Effector memory CD8-positive, alpha-beta T cell (primary cell): ENCODE results near the gene CFAP97D1.

Source experiments
- ATAC-seq: fragments of 150-1000 bp; cut with Tn5 transposase; replicated peaks from 2 replicates; pipeline ENCODE4 v1.10.0; 2021; ENCODE audit warnings: mild to moderate bottlenecking, moderate library complexity
- DNase-seq, 3 experiments: peaks; one replicate each; pipeline ENCODE4 v3.0.0; 2021
- H3K27ac Mint-ChIP-seq, 2 donors: one replicate each; pipeline ENCODE4 v1.8.0; 2022; ENCODE audit warnings: mild to moderate bottlenecking in 2 of 2, mixed read lengths in 2 of 2, moderate library complexity in 2 of 2
- H3K27me3 Mint-ChIP-seq, 2 donors: one replicate each; pipeline ENCODE4 v1.8.0; 2022; ENCODE audit warnings: mixed read lengths in 2 of 2
- H3K36me3 Mint-ChIP-seq: one replicate; pipeline ENCODE4 v1.8.0; 2022; ENCODE audit warnings: mild to moderate bottlenecking, moderate library complexity, mixed read lengths; ENCODE audit not compliant: insufficient read depth
- H3K4me1 Mint-ChIP-seq, 2 donors: one replicate each; pipeline ENCODE4 v1.8.0; 2022; ENCODE audit warnings: low read depth in 2 of 2, mixed read lengths in 2 of 2
- H3K4me3 Mint-ChIP-seq, 2 donors: one replicate each; pipeline ENCODE4 v1.8.0; 2022; ENCODE audit warnings: mild to moderate bottlenecking in 2 of 2, mixed read lengths in 2 of 2, moderate library complexity in 2 of 2
- H3K9me3 Mint-ChIP-seq, 2 donors: one replicate each; pipeline ENCODE4 v1.8.0; 2022; ENCODE audit warnings: mixed read lengths in 2 of 2

Gene CFAP97D1

DNA sequence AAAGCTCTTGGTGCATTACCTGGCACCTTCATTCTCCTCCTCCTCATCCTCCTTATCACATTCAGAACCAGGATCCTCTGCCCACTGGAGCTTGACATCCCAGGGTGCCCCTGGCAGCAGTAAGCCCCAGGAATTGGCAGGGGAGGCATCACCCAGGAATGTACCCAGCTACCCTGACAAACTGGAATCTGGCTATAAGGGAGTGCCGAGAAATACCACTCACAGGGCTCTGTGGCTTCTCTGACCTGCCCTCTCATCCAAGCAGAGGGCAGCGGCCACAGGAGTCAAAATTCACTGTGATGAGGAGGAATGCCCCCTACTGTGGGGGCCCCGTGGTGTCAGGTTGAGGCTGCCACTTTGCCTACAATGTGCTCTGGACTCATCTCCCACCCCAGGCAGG, 33.2 kb downstream of the CFAP97D1 start:
- DNase-seq (no peak), ATAC-seq (no peak)
- H3K4me3 Mint-ChIP-seq = no peak overlapping the region
- H3K27me3 Mint-ChIP-seq = peaks cover 28 to 38% of the 10 kb centered on the region in 2 donors
- H3K4me1 Mint-ChIP-seq = no peaks in the 10 kb centered on the region
- no peaks in the 10 kb centered on the region for H3K9me3 Mint-ChIP-seq
- H3K27ac Mint-ChIP-seq = no peak overlapping the region
- H3K36me3 Mint-ChIP-seq = no peaks in the 10 kb centered on the region

DNA sequence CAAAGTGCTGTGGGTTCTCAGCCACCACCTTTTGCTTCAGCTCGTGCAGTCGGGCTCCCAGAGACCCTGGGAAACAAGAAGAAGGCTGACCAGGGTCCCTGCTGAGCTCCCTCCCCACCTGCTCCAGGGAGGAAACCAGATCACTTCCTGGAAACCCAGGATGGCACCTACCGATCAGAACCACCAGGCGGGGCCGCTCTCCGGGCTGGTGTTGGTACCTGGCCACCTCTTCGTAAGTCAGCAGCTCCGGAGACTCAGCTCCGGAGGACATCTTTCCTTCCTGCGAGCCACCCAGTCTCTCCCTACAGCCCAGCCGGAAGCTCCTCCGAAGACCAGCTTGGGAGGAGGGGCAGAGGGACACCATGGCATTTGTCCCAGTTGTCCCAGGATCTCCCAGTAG, 33.8 kb downstream of the CFAP97D1 start:
- DNase-seq = no peak
- no peak overlapping the region for H3K4me3 Mint-ChIP-seq
- no peaks in the 10 kb centered on the region for H3K4me1 Mint-ChIP-seq
- ATAC-seq = no peak
- no peak overlapping the region for H3K27ac Mint-ChIP-seq
- H3K27me3 Mint-ChIP-seq = peaks cover 25 to 38% of the 10 kb centered on the region in 2 donors
- no peaks in the 10 kb centered on the region for H3K36me3 Mint-ChIP-seq
- H3K9me3 Mint-ChIP-seq = no peaks in the 10 kb centered on the region

DNA sequence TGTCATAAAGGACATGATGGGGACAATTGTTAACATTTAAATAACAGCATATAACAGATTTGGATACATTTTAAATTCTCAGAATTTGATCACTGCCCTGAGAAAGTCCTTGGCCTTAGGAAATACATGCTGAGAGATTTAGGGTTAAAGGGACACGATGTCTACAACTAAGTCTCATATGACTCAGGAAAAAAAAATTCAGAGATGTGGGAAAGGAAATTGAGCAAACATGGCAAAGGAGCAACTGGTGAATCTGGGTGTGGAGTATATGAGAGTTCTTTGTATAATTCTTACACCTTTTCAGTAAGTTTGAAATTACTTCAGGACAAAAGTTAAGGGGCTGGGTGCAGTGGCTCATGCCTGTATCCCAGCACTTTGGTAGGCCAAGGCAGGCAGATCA, 34.5 kb downstream of the CFAP97D1 start:
- H3K27me3 Mint-ChIP-seq = peaks cover 25 to 38% of the 10 kb centered on the region in 2 donors
- H3K4me3 Mint-ChIP-seq = no peak overlapping the region
- H3K4me1 Mint-ChIP-seq = no peaks in the 10 kb centered on the region
- H3K27ac Mint-ChIP-seq = no peak overlapping the region
- DNase-seq (no peak), ATAC-seq (no peak)
- no peaks in the 10 kb centered on the region for H3K36me3 Mint-ChIP-seq
- no peaks in the 10 kb centered on the region for H3K9me3 Mint-ChIP-seq

DNA sequence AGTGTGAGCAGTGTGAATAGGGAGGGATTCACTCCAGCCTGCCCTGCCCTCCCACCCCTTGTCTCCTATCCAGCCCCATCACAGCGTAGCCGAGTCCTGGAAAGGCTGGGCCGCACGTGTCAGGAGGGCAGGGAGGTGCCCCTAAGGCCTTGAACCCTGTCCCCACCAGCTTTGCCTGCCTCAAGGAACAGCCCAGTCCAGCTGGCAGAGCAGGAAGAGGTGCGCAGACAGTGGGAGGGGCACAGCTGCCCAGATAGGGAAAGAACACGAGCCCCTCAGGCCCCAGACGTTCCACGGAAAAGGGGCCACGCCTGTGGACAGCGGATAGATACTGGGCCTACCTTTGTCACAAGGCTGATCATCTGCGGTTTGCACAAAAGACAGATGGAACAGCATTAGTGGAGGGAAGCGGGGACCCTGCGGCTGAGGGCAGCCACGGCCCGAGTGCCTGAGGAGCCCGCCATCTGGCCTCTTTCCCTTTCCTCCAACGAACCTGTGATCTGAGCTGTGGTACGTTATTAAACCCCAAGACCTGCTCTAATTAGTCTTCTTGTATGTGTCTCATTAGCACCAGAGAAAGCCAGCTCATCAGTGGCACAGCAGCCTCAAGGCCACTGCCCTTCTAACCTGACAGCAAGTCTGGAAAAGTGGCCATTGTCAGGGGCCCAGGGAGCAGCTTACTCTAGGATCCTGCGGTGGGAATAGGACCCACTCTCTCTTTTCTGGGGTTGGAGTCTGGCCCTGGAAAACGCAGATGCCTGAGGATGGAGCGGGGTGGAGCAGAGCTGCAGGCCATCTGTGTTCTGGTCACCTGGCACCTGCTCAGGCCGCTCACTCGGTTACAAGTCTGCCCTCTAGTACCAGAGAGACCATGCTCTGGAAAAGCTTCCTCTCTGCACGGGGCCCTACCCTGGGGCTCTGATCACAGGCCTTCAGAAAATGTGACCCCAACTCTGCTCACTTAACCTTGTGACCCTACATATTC, 36.4 kb downstream of the CFAP97D1 start:
- Mint-ChIP-seq H3K4me1 (no peaks in the 10 kb centered on the region), H3K4me3 (no peak overlapping the region), H3K9me3 (no peaks in the 10 kb centered on the region), H3K27ac (no peak overlapping the region), H3K27me3 (peaks cover 17 to 21% of the 10 kb centered on the region in 2 donors), H3K36me3 (no peaks in the 10 kb centered on the region)
- DNase-seq (no peak), ATAC-seq (no peak)

DNA sequence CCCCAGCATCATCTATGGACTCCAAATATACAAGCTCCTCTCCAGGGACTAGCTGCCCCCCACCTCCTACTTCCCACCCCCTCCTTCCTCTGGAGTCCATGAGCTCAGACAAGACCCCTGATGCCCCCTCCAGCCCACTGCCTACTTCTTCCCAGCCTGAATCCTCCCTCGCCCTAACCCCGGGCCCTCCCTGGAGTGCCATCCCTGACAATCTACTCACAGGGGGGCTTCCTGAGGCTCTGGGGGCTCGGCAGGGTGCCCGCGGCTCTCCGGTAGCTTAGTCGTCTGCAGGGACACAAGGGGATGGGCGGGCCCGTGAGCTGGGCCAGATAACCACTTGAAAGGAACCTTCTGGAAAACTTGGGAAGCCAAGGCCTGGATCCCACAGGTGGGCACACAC, 37.6 kb downstream of the CFAP97D1 start:
- DNase-seq = no peak
- Mint-ChIP-seq H3K27me3 (peaks cover 6 to 9% of the 10 kb centered on the region in 2 donors), H3K9me3 (no peaks in the 10 kb centered on the region), H3K36me3 (no peaks in the 10 kb centered on the region), H3K4me1 (no peaks in the 10 kb centered on the region), H3K27ac (no peak overlapping the region), H3K4me3 (no peak overlapping the region)
- no peak for ATAC-seq

DNA sequence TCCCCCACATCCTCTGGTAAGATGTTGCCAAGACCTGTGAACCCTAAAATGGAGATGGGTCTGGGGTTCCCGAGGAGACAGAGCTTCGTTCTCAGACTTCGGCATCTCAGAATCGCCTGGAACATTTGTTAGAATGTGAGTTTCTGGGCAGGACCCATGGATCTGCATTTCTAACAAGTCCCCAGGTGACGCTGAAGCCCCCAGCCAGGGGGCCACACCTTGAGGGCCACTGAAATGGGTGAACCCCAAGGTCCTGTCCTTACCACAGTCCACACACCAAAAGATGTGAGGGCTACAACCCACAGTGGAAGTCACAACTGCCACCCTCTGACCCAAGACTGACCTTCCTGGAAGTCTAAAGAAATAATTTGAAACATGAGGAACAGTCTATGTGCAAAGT, 38.7 kb downstream of the CFAP97D1 start:
- Mint-ChIP-seq H3K9me3 (no peaks in the 10 kb centered on the region), H3K4me1 (no peaks in the 10 kb centered on the region), H3K27me3 (no peaks in the 10 kb centered on the region), H3K4me3 (no peak overlapping the region), H3K36me3 (no peaks in the 10 kb centered on the region), H3K27ac (no peak overlapping the region)
- DNase-seq = no peak
- ATAC-seq = no peak

DNA sequence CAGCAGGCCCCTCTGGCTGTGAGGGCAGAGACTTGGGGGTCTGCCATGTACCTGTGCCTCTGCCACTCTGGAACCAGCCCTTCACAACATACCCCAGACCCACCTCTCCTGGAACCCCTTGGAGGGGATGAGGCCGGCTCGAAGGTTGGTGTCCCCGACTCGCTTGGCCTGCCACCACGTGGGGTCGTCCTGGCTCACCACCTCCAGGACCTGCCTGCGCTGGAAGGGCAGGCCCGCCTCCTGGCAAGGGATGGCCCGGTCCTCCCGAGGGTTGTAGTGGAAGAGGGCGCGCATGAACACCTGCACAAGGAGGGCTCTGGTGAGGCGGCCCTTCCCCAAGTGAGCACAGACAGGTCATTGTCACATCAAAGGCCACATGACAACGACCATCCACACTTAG, 40.5 kb downstream of the CFAP97D1 start:
- ATAC-seq = no peak
- no peak for DNase-seq
- Mint-ChIP-seq H3K4me3 (no peak overlapping the region), H3K36me3 (no peaks in the 10 kb centered on the region), H3K4me1 (no peaks in the 10 kb centered on the region), H3K27me3 (no peaks in the 10 kb centered on the region), H3K27ac (no peak overlapping the region), H3K9me3 (no peaks in the 10 kb centered on the region)

DNA sequence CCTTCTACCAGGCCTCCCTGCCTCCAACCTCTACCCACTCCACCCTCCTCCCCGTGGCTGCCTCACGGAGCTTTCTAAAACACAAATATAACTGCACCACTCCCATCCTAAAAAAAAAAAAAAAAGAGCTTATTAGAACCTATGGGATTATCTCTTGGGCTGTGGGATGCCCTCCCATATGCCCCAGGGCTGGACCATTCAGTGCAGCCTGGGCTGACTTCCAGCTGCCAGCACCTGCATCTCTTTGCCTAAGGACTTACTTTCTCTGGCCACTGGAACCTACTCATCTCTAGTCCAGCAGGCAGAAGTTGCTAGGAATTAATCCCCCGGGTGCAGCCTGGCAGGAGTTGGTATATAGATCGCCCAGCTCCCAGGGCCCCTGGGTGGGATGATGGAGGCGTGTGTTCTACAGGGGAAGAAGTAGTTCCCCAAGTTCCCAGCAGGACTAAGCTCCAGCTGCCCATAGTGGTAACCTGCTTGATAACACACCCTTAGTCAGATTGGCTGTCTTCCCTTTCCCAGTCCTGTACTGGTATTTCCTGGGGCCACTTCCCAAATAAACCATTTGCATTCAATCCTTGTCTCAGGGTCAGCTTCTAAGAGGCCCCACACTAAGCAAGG, 42.4 kb downstream of the CFAP97D1 start:
- DNase-seq (no peak), ATAC-seq (no peak)
- no peaks in the 10 kb centered on the region for H3K9me3 Mint-ChIP-seq
- no peaks in the 10 kb centered on the region for H3K36me3 Mint-ChIP-seq
- H3K27me3 Mint-ChIP-seq = no peaks in the 10 kb centered on the region
- no peak overlapping the region for H3K4me3 Mint-ChIP-seq
- H3K27ac Mint-ChIP-seq = no peak overlapping the region
- H3K4me1 Mint-ChIP-seq = no peaks in the 10 kb centered on the region

DNA sequence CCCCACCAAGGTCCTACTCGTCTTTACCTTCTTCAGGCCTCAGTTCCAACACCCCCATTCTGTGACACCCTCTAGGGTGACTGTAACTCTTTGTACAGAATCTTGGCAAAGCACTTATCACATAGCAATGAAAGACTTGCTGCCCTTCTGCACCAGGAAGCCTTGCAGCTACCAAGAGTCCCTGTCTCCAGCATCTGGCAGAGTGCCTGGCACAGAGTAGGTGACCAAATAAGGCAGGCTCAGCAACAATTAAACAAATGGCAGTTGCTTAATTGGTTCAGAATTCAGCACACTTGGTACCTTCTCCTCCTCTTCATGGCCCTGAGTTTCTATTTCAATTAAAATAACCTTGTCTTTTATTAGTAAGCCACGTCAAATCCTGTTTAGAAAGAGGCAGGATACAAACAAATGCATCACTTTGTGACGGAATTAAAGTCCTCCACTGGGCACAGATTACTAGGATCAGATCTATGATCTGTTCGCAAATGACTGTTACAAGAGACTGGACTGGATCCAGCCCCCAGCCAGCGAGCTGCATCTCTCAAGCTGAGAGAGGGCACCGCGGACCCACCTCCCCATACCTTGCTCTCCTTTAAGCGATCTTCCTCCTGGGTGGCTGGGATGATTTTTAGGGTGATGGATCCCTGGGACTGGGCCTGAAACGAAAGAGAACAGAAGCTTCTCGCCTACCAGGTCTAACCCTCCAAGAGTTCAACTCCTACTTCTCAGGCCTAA, 43.3 kb downstream of the CFAP97D1 start:
- Mint-ChIP-seq H3K27ac (no peak overlapping the region), H3K27me3 (no peaks in the 10 kb centered on the region), H3K36me3 (no peaks in the 10 kb centered on the region), H3K4me1 (no peaks in the 10 kb centered on the region), H3K4me3 (no peak overlapping the region), H3K9me3 (no peaks in the 10 kb centered on the region)
- no peak for DNase-seq
- ATAC-seq = no peak

DNA sequence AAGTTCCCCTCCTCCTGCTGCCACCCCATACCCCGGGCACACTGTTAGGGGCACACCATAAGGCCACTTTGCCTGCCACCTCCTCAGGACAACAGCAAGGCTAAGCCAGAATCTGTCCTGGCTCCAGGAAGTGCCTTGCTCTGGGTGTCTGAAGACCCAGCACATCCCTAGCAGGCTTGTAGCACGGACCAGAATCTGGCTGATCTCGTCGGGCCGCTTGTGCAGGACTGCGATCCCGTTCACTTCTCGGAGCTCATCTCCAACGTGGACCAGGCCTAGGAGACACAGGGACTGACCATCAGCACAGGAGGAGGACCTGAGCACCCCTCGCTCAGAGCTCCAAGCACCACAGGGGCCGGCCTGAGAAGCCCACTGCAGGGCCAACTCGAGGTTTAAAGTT, 45.3 kb downstream of the CFAP97D1 start:
- H3K4me1 Mint-ChIP-seq = no peaks in the 10 kb centered on the region
- no peaks in the 10 kb centered on the region for H3K9me3 Mint-ChIP-seq
- H3K27me3 Mint-ChIP-seq = peaks cover 0 to 2% of the 10 kb centered on the region in 2 donors
- no peak overlapping the region for H3K4me3 Mint-ChIP-seq
- DNase-seq (no peak), ATAC-seq (no peak)
- no peaks in the 10 kb centered on the region for H3K36me3 Mint-ChIP-seq
- no peak overlapping the region for H3K27ac Mint-ChIP-seq

DNA sequence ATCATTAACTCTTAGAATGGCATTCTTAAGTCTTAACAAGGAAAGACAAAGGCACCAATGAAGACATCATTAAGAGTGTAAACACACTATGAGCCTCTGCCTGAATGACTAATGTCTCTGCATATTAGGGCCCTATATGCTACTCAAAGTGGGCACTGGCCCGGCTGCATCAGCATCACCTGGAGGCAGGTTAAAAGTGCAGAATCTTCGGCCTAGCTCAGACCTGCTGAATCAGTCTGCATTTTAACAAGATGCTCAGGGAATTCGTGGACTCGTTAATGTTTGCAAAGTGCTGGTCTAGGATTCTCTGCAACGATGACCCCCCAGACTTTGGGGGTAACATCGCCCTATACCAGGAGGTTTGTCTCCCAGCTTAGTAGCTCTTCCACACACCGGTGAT, 46.0 kb downstream of the CFAP97D1 start:
- no peaks in the 10 kb centered on the region for H3K9me3 Mint-ChIP-seq
- peaks cover 0 to 3% of the 10 kb centered on the region in 2 donors for H3K4me1 Mint-ChIP-seq
- H3K36me3 Mint-ChIP-seq = no peaks in the 10 kb centered on the region
- no peak overlapping the region for H3K27ac Mint-ChIP-seq
- no peak overlapping the region for H3K4me3 Mint-ChIP-seq
- H3K27me3 Mint-ChIP-seq = peaks cover 0 to 8% of the 10 kb centered on the region in 2 donors
- DNase-seq (no peak), ATAC-seq (no peak)

DNA sequence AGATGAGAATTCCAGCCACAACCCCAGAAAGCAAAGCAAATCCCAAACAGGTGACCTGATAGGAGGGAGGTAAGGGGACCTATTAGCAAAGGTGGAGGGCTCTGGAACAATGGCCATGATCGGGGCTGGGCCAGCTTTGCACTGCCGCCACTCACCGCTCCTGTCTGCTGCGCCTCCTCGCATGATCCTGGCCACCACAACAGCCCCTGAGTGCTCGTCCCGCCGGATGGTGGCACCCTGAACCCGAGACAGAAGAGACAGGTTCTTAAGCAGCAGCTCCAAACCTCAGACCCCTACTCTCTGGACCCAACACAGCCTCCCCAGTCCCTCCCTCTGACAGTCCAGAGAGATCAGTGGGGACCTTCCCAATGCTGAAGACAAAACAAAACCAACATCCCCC, 47.4 kb downstream of the CFAP97D1 start:
- Mint-ChIP-seq H3K27me3 (peaks cover 0 to 10% of the 10 kb centered on the region in 2 donors), H3K27ac (no peak overlapping the region), H3K4me3 (no peak overlapping the region), H3K4me1 (peaks cover 0 to 6% of the 10 kb centered on the region in 2 donors), H3K36me3 (no peaks in the 10 kb centered on the region), H3K9me3 (no peaks in the 10 kb centered on the region)
- ATAC-seq (no peak), DNase-seq (no peak)

DNA sequence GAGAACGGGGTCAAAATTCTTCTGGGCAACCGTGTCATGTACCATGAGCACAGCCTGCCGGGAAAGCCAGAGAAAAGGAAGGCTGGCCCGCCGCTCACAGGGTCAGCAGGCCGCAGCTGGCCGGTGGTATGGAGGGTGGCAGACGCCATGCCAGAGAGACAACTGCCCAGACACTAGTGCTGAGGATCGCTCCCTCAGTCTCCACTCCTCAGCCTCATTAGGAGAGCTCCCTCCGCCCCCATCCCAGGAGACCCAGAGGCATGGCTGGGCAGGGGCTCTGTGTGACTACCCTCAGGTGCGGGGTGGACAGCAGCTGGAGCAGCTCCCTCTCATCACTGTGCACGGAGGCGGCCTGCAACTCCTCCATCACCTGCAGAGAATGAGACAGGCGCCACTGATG, 49.5 kb downstream of the CFAP97D1 start:
- no peak for DNase-seq
- no peak overlapping the region for H3K27ac Mint-ChIP-seq
- H3K4me3 Mint-ChIP-seq = no peak overlapping the region
- ATAC-seq = no peak
- no peaks in the 10 kb centered on the region for H3K9me3 Mint-ChIP-seq
- no peaks in the 10 kb centered on the region for H3K36me3 Mint-ChIP-seq
- peaks cover 8 to 12% of the 10 kb centered on the region in 2 donors for H3K4me1 Mint-ChIP-seq
- peaks cover 15 to 27% of the 10 kb centered on the region in 2 donors for H3K27me3 Mint-ChIP-seq
